Hepatocyte (in vitro differentiated cells): Measurements from ENCODE around the gene LCN2. TPM values are rescaled to one million over a fixed set of nuclear protein-coding genes. Genes with fewer than 3 reads are reported as not detected.

Experiments
- DNase-seq: peaks from one replicate; pipeline ENCODE4 v3.0.0-alpha.2; 2016; ENCODE audit warnings: low spot score
- H2AFZ ChIP-seq: fragments of 200-600 bp; sonication (generic); 2 replicates; pipeline ENCODE4 v1.6.0; 2016; ENCODE audit warnings: antibody characterized with exemption, mild to moderate bottlenecking
- H3K27ac ChIP-seq: fragments of 200-600 bp; sonication (generic); 2 replicates; pipeline ENCODE4 v1.5.1; 2016; ENCODE audit warnings: mild to moderate bottlenecking
- H3K27me3 ChIP-seq: fragments of 200-600 bp; sonication (generic); 2 replicates; pipeline ENCODE4 v1.6.1; 2016
- H3K36me3 ChIP-seq: fragments of 200-600 bp; sonication (generic); replicated peaks from 2 replicates; pipeline ENCODE4 v1.5.1; 2016; ENCODE audit warnings: low read depth; ENCODE audit not compliant: insufficient read depth
- H3K4me1 ChIP-seq: fragments of 200-600 bp; sonication (generic); 2 replicates; pipeline ENCODE4 v1.5.1; 2016; ENCODE audit warnings: mild to moderate bottlenecking, moderate library complexity; ENCODE audit not compliant: insufficient read depth
- H3K4me2 ChIP-seq: fragments of 200-600 bp; sonication (generic); 2 replicates; pipeline ENCODE4 v1.6.0; 2016
- H3K4me3 ChIP-seq: fragments of 200-600 bp; sonication (generic); 2 replicates; pipeline ENCODE4 v1.5.1; 2016; ENCODE audit warnings: mild to moderate bottlenecking
- H3K79me2 ChIP-seq: fragments of 200-600 bp; sonication (generic); 2 replicates; pipeline ENCODE4 v1.6.0; 2017; ENCODE audit warnings: mild to moderate bottlenecking
- H3K9me2 ChIP-seq: fragments of 200-600 bp; sonication (generic); replicated peaks from 2 replicates; pipeline ENCODE4 v1.6.0; 2017; ENCODE audit warnings: mild to moderate bottlenecking; ENCODE audit not compliant: insufficient read depth
- H3K9me3 ChIP-seq: fragments of 200-600 bp; sonication (generic); 2 replicates; pipeline ENCODE4 v1.5.1; 2016; ENCODE audit warnings: low read depth, mild to moderate bottlenecking
- H4K20me1 ChIP-seq: fragments of 200-600 bp; sonication (generic); 2 replicates; pipeline ENCODE4 v1.6.0; 2016; ENCODE audit warnings: mild to moderate bottlenecking; ENCODE audit not compliant: insufficient read depth, poor library complexity, severe bottlenecking
- CTCF ChIP-seq: fragments of 200-600 bp; sonication (generic); IDR thresholded peaks from 2 replicates; pipeline ENCODE4 v1.5.1; 2016; ENCODE audit warnings: antibody characterized with exemption, mild to moderate bottlenecking; ENCODE audit not compliant: poor library complexity
- EZH2 ChIP-seq: fragments of 200-600 bp; sonication (generic); IDR thresholded peaks from 2 replicates; pipeline ENCODE4 v1.6.1; 2016; ENCODE audit warnings: antibody characterized with exemption, mild to moderate bottlenecking, borderline replicate concordance
- EZH2phosphoT487 ChIP-seq: fragments of 200-600 bp; sonication (generic); IDR thresholded peaks from one replicate; pipeline ENCODE4 v1.6.1; 2018; ENCODE audit warnings: antibody characterized with exemption, mild to moderate bottlenecking, low read depth, moderate library complexity; ENCODE audit not compliant: unreplicated experiment, severe bottlenecking
- WGBS: methylation state at CpG from one replicate; pipeline ENCODE4 v1.1.6; 2016; ENCODE audit warnings: low lambda C conversion rate; ENCODE audit errors: missing lambda C conversion rate; 5-methylcytosine and 5-hydroxymethylcytosine counted together
- polyA plus RNA-seq: library from polyadenylated mRNA; unstranded; fragments of >200 nt; fragmentation: Nextera tagmentation; extraction: Ambion mirVana; gene quantifications from 2 replicates; pipeline ENCODE4 v1.2.1, GENCODE V29; 2016
- total RNA-seq: library from RNA; depleted of rRNA; stranded (reverse); fragments of >200 nt; gene quantifications from 2 replicates; pipeline ENCODE4 v1.2.3, GENCODE V29; 2014

Gene LCN2
- total and polyA plus RNA-seq, 2 experiments from 2014 or later, result 5.3 to 12.8 TPM

GRCh38 chr9:128169925-128170324 lies 20.7 kb downstream of the LCN2 start:
- Histone ChIP-seq H3K27ac (no peak overlapping the region), H3K4me3 (no peak overlapping the region), H2AFZ (no peak overlapping the region), H3K9me3 (no peaks in the 10 kb centered on the region), H3K27me3 (no peaks in the 10 kb centered on the region), H3K4me1 (no peaks in the 10 kb centered on the region), H3K9me2 (no peaks in the 10 kb centered on the region), H3K36me3 (no peaks in the 10 kb centered on the region), H3K4me2 (no peak overlapping the region), H4K20me1 (no peaks in the 10 kb centered on the region), H3K79me2 (no peaks in the 10 kb centered on the region)
- no peak for TF ChIP-seq EZH2phosphoT487
- no peak for TF ChIP-seq EZH2
- no peak for TF ChIP-seq CTCF
- WGBS, result 93% methylated on average over 8 of the region's 8 CpGs
- DNase-seq, result no peak

GRCh38 chr9:128174062-128174461 lies 24.8 kb downstream of the LCN2 start:
- no peak overlapping the region for H3K27ac ChIP-seq
- no peaks in the 10 kb centered on the region for H3K4me1 ChIP-seq
- no peaks in the 10 kb centered on the region for H3K36me3 ChIP-seq
- H3K9me2 ChIP-seq, result no peaks in the 10 kb centered on the region
- H3K9me3 ChIP-seq, result no peaks in the 10 kb centered on the region
- no peaks in the 10 kb centered on the region for H3K27me3 ChIP-seq
- 90% methylated on average over 4 of the region's 4 CpGs for WGBS
- H3K79me2 ChIP-seq, result no peaks in the 10 kb centered on the region
- no peaks in the 10 kb centered on the region for H4K20me1 ChIP-seq
- TF ChIP-seq EZH2phosphoT487 (no peak), CTCF (no peak), EZH2 (no peak)
- no peak overlapping the region for H2AFZ ChIP-seq
- peak; percentile 1 for DNase-seq
- H3K4me2 ChIP-seq, result no peak overlapping the region
- H3K4me3 ChIP-seq, result no peak overlapping the region

GRCh38 chr9:128175102-128175563 lies 25.9 kb downstream of the LCN2 start:
- Histone ChIP-seq H3K27ac (no peak overlapping the region), H4K20me1 (no peaks in the 10 kb centered on the region), H3K79me2 (no peaks in the 10 kb centered on the region), H3K27me3 (no peaks in the 10 kb centered on the region), H3K4me2 (no peak overlapping the region), H3K36me3 (no peaks in the 10 kb centered on the region), H3K9me2 (no peaks in the 10 kb centered on the region), H3K4me1 (no peaks in the 10 kb centered on the region), H2AFZ (no peak overlapping the region), H3K9me3 (no peaks in the 10 kb centered on the region), H3K4me3 (no peak overlapping the region)
- TF ChIP-seq EZH2 (no peak), CTCF (no peak), EZH2phosphoT487 (no peak)
- DNase-seq, result no peak
- 87% methylated on average over 8 of the region's 8 CpGs for WGBS

- H3K27me3 ChIP-seq, result no peaks in the 10 kb centered on the region
- H3K27ac ChIP-seq, result no peak overlapping the region
- TF ChIP-seq CTCF (no peak), EZH2 (no peak), EZH2phosphoT487 (no peak)
- no peaks in the 10 kb centered on the region for H3K4me1 ChIP-seq
- no peaks in the 10 kb centered on the region for H3K79me2 ChIP-seq
- no peaks in the 10 kb centered on the region for H4K20me1 ChIP-seq
- no peaks in the 10 kb centered on the region for H3K9me2 ChIP-seq
- no peak overlapping the region for H2AFZ ChIP-seq
- H3K4me3 ChIP-seq, result no peak overlapping the region
- no peak overlapping the region for H3K4me2 ChIP-seq
- H3K9me3 ChIP-seq, result no peaks in the 10 kb centered on the region
- no peak for DNase-seq
- 92% methylated on average over 2 of the region's 2 CpGs for WGBS
- H3K36me3 ChIP-seq, result no peaks in the 10 kb centered on the region
Observed at GRCh38 chr9:128175726-128176125, 26.5 kb downstream of the LCN2 start.
